Limb (tissue), 2 donors: Measurements from ENCODE around the gene FBXL19.

Experiments used
- DNase-seq, 2 donors: peaks; one replicate each; pipeline ENCODE4 v3.0.0-alpha.2; 2016; ENCODE audit errors: extremely low spot score in 2 of 2

The FBXL19 gene

GRCh38 chr16:30986129-30986991 is 63.0 kb downstream of the FBXL19 start:
- DNase-seq: no peak

- DNase-seq: no peak
Measured at GRCh38 chr16:30987581-30988190, 64.3 kb downstream of the FBXL19 start.

DNA sequence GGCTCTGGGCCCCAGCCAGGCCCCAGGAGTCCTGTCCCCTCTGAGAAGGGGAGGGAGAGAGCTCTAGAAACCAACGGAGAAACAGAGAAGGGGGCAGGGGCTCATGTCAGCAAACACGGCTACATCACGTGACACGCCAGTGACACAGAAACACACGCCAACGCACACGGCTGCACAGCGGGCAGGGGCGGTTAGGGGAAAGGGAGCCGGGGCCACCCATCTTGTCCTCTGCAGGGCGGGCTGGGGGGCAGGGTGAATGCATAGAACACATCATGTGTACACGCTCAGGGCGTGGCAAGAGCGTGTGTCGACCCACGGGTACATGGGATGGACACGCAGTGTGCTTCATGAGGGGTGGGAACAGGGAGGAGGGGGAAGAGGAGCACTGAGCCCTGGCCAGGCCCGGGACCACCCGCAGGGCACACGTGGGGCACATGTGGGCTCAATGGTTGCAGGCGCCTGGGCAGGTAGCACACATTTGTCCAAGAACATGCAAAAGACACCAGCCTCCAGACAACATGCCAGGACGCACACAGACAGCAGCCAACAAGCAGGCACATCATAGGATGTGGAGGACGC is 66.2 kb downstream of the FBXL19 start:
- no peak for DNase-seq

- DNase-seq: no peak
Measured at GRCh38 chr16:30990105-30990504, 66.7 kb downstream of the FBXL19 start.

DNA sequence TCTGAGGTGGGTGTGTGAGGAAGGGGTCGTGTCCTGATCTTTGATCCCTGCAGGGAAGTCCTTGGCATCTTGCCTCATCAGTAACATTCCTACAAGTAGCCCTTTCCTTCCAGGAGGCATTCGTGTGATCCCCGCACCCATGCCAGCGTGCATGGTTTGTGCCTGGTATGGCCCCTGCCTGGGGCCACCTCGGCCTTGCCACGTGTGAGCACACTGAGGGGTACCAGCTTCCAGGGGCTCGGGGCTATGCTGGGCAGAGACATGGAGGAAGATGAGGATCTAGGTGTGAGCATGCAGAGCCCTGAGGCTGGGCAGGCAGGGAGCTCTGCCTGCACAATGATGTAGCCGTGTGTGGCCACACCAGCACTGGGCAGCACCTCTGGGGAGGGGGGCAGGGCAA is 67.7 kb downstream of the FBXL19 start:
- no peak for DNase-seq

- no peak for DNase-seq
Measured at GRCh38 chr16:30992276-30992780, 69.0 kb downstream of the FBXL19 start.

- no peak for DNase-seq
Measured at GRCh38 chr16:30992931-30993816, 69.8 kb downstream of the FBXL19 start.

DNA sequence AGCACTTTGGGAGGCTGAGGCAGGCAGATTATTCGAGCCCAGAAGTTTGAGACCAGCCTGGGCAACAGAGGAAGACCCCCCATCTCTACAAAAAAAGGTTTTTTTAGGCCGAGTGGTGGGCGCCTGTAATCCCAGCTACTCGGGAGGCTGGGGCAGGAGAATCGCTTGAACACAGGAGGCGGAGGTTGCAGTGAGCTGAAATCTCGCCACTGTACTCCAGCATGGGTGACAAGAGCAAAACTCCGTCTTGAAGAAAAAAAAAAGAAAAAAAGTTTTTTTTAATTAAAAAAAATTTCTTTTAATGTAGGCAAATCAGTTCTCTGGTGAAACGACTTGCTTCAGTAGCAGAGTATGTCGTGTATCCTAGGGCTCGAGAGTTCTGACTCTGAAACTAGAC is 72.6 kb downstream of the FBXL19 start:
- no peak for DNase-seq

DNA sequence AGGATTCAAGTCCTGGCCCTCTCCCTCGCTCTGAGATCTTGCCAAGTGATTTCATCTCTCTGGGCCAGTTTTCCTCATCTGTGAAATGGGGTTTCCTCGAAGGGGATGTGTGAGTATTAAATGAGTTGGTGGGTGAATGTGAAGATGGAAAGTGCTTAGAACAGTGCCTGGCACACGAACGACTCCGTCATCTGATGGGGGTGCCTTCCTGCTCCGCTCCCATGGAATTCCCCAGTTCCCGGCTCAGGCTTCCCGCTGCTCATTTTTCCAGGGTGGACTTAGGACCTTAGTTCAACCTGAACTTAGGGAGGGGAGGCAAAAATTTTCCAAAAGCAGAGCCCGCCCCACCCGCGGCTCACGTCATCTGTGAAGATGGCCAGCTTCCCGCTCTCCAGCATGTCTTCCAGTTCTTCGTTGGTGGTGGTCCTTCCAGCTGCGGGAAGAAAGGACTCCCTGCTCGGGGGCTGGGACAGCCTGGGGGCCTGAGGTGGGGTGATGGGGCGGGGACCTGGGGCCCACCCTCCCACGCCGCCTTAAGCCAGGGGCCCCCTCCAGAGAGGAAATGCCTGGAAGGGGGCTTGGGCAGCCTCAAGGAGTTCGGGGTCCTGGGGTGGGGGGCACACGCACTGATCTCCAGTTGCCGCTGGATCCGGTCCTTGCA is 73.1 kb downstream of the FBXL19 start:
- DNase-seq: peak in 1 of 2 donors; percentile 47

GRCh38 chr16:30996985-30997724 is 73.8 kb downstream of the FBXL19 start:
- peak in 1 of 2 donors; percentile 81 for DNase-seq

DNA sequence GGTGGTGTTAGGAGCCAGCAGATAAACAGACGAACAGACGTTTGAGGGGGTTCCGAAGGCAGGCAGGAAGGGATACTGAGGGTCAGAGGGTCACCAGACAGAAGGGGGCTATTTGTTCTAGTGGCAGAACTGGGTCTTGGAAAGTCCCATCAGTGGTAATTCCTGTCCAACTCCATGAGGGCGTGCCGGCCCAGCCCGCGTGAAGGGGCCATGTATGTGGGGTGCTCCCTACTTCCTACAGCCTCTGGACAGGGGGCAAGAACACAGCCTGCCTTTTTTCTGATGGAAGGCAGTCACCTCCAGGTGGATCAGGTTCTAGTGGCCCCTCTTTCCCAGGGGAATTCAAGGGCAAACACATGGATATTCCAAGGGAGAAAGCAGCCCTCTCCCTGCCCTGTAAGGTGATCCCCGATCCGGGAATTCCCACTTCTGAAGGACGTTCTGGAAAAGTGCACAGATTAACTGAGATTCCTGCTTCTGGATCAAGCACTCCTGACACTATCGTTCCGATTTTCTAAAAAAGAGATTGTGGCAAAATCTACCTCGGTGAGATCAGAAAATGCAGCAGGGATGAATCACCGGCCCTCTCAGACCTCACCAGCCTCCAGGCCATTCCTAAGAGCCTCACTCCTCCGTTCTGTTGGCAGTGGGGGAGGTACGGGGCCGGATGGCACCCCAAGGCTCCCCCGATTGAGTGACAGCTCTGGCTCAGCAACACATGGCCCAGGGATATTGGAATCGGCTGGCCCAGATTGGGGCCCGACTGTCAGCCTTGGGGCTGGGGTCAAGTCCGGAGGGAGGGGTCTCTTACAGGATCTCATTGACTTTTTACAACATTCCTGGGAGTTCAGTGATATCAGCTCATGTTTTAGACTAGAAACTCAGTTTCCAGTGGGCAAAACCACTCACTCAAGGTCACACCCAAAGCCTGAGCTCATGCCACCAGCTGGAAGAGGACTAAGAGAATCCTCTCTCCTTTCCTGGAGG is 74.6 kb downstream of the FBXL19 start:
- peak in 1 of 2 donors; percentile 32 for DNase-seq
